GM12864 (cell line): ENCODE results near the gene CSF2RB.

Source experiments
- DNase-seq: peaks from one replicate; pipeline ENCODE4 v3.0.0-alpha.2; 2011; ENCODE audit warnings: low read depth
- H3K4me3 ChIP-seq: 2 replicates; pipeline ENCODE4 v1.5.1; 2011; ENCODE audit warnings: mild to moderate bottlenecking, low read depth, low read length, control low read depth
- CTCF ChIP-seq: IDR thresholded peaks from 2 replicates; pipeline ENCODE4 v1.5.1; 2011; ENCODE audit warnings: low read depth, mild to moderate bottlenecking, moderate library complexity, low read length, control low read depth, inconsistent platforms; ENCODE audit errors: missing control alignments

Gene CSF2RB

DNA sequence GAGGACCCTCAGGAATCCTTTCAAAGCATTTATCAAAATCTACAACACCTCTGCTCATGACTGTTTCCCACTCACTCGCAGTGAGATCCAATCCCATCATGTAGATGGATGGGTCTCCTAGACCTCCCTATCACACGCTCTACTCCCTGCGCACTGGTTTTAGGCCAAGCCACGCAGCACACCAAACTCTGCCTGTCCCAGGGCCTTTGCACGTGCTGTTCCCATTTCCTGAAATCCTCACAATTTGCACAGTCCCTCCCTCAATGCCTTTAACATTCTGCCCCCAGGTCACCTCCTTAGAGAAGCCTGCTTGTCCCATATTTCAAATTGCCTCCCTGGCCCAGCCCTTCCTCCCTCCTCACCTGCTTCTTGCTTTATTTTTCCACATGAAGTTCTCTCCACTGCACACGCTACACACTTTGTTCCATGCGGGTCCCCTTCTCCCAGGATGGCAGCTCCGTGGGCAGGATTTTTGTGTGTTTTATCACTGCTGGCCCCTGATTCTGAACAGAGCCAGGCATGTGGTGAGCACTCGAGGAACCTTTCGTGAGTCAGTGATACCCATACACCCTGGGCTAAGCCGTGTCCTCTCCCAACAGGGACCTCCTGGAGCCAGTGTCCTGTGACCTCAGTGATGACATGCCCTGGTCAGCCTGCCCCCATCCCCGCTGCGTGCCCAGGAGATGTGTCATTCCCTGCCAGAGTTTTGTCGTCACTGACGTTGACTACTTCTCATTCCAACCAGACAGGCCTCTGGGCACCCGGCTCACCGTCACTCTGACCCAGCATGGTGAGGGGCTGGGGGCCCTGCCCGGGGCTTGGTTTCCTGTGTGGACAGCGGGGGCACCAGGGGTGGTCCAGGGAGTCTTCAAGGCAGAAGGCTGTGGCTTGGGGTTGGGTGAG, 12.2 kb downstream of the CSF2RB start:
- H3K4me3 ChIP-seq, result no peak overlapping the region
- TF ChIP-seq CTCF, result no peak
- no peak for DNase-seq

DNA sequence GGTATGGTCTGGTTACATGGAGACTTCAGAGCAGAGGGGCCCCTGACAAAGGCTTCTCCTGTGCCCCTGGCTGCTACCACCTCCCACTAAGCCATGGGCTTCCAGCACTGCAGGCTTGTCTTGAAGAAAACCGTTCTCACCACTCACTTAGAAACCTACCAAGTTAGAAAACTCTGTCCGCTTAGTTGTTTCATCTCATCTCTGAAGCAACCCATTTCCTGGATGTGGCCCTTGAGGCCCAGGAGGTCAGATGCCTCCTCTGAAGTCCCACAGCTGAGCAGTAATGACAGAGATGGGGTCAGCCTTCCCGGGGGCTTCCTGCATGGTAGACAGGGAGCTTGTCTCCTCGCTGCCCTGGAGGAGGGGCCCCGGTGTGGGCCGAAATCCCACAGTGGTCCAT, 12.9 kb downstream of the CSF2RB start:
- no peak for TF ChIP-seq CTCF
- H3K4me3 ChIP-seq, result no peak overlapping the region
- DNase-seq, result no peak

DNA sequence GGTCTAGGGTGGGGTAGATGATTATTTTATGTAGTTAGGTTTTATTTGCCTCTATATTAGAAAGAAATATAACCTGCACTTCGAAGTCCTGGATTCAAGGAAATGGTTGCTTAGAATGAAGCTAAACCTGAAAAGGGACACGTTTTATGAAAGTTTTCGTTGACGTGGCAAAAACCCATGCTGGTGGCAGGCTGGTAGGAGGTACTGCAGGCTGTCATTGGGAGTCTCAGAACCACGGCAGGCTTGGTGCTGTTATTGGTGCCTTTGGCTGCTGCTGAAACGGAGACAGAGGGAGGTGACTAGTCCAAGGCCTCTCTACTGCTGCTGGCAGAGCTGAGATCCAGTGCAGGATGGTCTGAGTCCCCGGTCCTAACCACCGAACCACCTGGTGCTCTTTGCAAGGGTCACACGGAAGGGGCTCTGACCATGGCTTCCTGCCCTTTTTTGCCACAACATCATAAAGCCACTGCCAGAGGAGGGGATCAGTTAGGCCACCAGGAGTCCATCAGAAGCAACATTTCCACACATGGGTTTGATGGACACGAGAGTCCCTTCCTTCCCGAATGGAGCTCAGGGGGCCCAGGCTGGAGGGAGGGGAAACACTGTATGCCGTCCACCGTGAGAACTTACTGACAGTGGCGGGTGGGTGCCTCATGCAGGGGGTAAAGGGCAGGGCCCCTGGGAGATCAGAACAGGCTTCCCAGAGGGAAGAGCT, 13.4 kb downstream of the CSF2RB start:
- H3K4me3 ChIP-seq, result no peak overlapping the region
- TF ChIP-seq CTCF, result no peak
- no peak for DNase-seq

GRCh38 chr22:36927671-36928070, 14.2 kb downstream of the CSF2RB start:
- no peak for DNase-seq
- TF ChIP-seq CTCF, result no peak

DNA sequence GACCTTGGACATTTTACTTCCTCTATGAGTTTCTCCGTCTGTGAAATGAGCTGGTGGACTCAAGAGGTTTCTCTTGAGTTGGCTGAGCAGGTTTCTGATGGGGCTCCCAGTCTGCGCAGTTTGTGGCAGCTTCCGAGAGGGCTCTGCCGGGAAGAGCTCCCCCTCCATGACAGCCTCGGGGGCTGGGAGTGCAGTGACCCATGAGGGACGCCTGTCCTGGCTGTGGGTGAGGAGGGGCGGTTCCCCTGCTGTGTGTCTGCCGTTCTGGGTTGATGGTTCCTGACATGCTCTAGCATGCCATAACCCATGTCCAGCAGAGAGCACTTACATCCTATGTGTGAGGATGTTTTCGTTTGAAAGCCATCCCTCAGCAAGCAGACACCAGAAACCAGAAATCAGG, 14.8 kb downstream of the CSF2RB start:
- TF ChIP-seq CTCF, result no peak
- no peak overlapping the region for H3K4me3 ChIP-seq
- DNase-seq, result no peak

More at GRCh38 chr22:36927671-36928070, 14.2 kb downstream of the CSF2RB start:
- H3K4me3 ChIP-seq, result no peak overlapping the region

DNA sequence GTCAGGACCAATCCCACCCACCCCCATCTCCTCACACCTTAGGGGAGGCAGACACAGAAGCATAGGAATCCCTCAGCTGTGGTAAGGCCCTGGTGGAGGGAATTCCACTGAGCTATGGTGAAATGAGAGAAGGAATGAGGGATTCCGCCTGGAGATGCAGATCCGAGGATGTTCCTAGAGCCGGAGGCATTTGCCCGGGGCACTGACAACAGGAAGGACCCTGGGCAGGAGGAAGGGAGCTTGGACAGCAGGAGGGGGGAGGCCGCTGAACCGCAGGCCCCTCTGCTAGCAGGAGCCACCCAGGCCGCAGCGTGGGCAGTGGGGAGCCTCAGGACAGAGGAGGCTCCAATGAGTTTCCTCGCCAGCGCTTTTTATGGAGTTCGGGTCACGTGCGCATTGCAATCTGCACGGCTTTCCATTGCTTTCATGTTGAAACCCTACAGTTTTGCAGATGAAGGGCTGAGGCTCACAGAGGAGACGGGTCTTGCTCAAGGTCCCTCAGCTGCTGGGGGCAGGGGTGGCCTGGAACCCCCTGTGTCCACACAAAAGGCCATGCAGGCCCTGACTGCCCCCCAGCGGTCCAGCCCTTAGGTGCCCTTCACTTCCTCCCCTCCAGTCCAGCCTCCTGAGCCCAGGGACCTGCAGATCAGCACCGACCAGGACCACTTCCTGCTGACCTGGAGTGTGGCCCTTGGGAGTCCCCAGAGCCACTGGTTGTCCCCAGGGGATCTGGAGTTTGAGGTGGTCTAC, 15.5 kb downstream of the CSF2RB start:
- TF ChIP-seq CTCF, result no peak
- no peak overlapping the region for H3K4me3 ChIP-seq
- no peak for DNase-seq
